ENCODE results near the gene MAN1C1.

- TF ChIP-seq CTCF (IDR thresholded peaks at IDR 0.05): no peak
- TF ChIP-seq POLR2AphosphoS5 (IDR thresholded peaks at IDR 0.05): no peak
Observed at GRCh38 chr1:25765923-25766589, 149.5 kb downstream of the MAN1C1 start.
